SK-N-DZ (cell line): Measurements from ENCODE around the gene FSTL5.
"Not testable (repeated sequence)": the region's sequence is repeated elsewhere in the genome, so short reads cannot be mapped to it uniquely, and the experiment has no call there.

Experiments
- DNase-seq: peaks from one replicate; pipeline ENCODE4 v3.0.0-alpha.2; 2015; ENCODE audit warnings: low spot score

Gene FSTL5

GRCh38 chr4:161841759-161842158 is 322.0 kb downstream of the FSTL5 start:
- DNase-seq = peak; percentile 15

- no peak for DNase-seq
These were observed 334.2 kb downstream of the FSTL5 start for GRCh38 chr4:161829591-161829990.

GRCh38 chr4:161828061-161828460 is 335.7 kb downstream of the FSTL5 start:
- DNase-seq = no peak

GRCh38 chr4:161827013-161827412 is 336.8 kb downstream of the FSTL5 start:
- DNase-seq = no peak

GRCh38 chr4:161823450-161823849 is 340.4 kb downstream of the FSTL5 start:
- DNase-seq = no peak

GRCh38 chr4:161822174-161822573 is 341.6 kb downstream of the FSTL5 start:
- DNase-seq = no peak

- no peak for DNase-seq
These were observed 345.9 kb downstream of the FSTL5 start for GRCh38 chr4:161817914-161818313.

- DNase-seq = no peak
These were observed 346.8 kb downstream of the FSTL5 start for GRCh38 chr4:161816958-161817357.

GRCh38 chr4:161815841-161816240 is 348.0 kb downstream of the FSTL5 start:
- no peak for DNase-seq

GRCh38 chr4:161813889-161814288 is 349.9 kb downstream of the FSTL5 start:
- DNase-seq = no peak

GRCh38 chr4:161813389-161813788 is 350.4 kb downstream of the FSTL5 start:
- DNase-seq = no peak

- DNase-seq = no peak
These were observed 360.6 kb downstream of the FSTL5 start for GRCh38 chr4:161803171-161803570.

- no peak for DNase-seq
These were observed 364.1 kb downstream of the FSTL5 start for GRCh38 chr4:161799710-161800109.

GRCh38 chr4:161792991-161793390 is 370.8 kb downstream of the FSTL5 start:
- DNase-seq = no peak

- no peak for DNase-seq
These were observed 371.8 kb downstream of the FSTL5 start for GRCh38 chr4:161791796-161792556.

GRCh38 chr4:161767116-161767515 is 396.7 kb downstream of the FSTL5 start:
- no peak for DNase-seq

- no peak for DNase-seq
These were observed 401.0 kb downstream of the FSTL5 start for GRCh38 chr4:161762796-161763195.

- no peak for DNase-seq
These were observed 403.8 kb downstream of the FSTL5 start for GRCh38 chr4:161760008-161760407.

- not testable (repeated sequence) for DNase-seq
These were observed 405.4 kb downstream of the FSTL5 start for GRCh38 chr4:161758412-161758811.

- no peak for DNase-seq
These were observed 434.9 kb downstream of the FSTL5 start for GRCh38 chr4:161728929-161729328.

GRCh38 chr4:161721947-161722346 is 441.9 kb downstream of the FSTL5 start:
- DNase-seq = no peak

GRCh38 chr4:161717084-161717483 is 446.7 kb downstream of the FSTL5 start:
- DNase-seq = no peak

GRCh38 chr4:161714931-161715330 is 448.9 kb downstream of the FSTL5 start:
- no peak for DNase-seq
